GM12872 (cell line): ENCODE results near the gene CACHD1.

ENCODE experiments used
- TF ChIP-seq, protein P1 (sequence below): IDR thresholded peaks from 3 replicates; pipeline ENCODE4 v1.5.1; 2011; ENCODE audit warnings: low read depth, mild to moderate bottlenecking, low read length, moderate library complexity; ENCODE audit not compliant: insufficient read depth

Gene CACHD1

DNA sequence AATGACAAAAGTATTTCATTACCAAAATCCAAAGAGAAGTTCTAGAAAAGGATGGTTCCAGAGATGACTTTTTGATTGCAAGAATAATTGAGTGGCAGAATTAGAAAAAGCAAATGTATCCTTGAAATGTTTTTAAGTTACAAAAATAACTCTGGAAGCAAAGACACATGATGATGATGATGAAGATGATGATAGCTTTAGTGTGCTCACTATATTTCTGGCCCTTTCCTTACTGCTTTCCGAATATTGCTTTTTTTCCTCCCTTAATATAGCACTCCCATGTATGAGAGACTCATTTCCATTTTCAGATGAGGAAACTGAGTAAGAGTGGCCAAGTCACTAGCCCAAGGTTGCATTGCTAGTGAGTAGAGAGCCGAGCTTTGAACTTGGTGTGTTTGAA, 54.7 kb downstream of the CACHD1 start:
- TF ChIP-seq, protein P1, sequence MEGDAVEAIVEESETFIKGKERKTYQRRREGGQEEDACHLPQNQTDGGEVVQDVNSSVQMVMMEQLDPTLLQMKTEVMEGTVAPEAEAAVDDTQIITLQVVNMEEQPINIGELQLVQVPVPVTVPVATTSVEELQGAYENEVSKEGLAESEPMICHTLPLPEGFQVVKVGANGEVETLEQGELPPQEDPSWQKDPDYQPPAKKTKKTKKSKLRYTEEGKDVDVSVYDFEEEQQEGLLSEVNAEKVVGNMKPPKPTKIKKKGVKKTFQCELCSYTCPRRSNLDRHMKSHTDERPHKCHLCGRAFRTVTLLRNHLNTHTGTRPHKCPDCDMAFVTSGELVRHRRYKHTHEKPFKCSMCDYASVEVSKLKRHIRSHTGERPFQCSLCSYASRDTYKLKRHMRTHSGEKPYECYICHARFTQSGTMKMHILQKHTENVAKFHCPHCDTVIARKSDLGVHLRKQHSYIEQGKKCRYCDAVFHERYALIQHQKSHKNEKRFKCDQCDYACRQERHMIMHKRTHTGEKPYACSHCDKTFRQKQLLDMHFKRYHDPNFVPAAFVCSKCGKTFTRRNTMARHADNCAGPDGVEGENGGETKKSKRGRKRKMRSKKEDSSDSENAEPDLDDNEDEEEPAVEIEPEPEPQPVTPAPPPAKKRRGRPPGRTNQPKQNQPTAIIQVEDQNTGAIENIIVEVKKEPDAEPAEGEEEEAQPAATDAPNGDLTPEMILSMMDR, result no peak

DNA sequence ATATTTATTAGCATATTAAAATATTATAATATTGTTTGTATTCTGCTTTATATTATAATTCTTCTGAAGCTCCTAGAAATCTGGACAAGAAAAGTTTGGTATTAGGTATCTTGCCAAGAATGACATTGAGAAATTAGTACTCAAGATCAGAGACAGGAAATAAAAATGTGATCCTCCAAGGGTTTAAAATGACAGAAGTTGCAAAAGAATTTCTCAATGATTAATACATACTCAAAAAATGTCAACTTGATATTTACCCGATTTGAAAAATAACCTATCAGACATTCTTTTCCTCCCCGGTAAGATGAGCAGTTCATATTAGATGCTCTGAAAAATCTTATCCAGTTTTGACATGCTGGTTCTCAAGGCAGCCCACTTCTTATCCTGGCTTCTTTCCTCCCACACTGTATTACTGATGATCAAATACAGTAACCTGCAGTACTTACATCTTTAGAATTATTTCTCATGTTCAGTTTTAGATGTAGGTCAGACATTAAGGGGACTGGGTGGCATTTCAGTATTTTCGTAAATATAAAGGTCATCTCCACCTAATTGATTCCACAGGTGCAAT, 55.3 kb downstream of the CACHD1 start:
- TF ChIP-seq, protein P1, result no peak

GRCh38 chr1:64526312-64526711, 56.4 kb downstream of the CACHD1 start:
- TF ChIP-seq, protein P1, result no peak

- TF ChIP-seq, protein P1, result no peak
These were observed 57.2 kb downstream of the CACHD1 start for GRCh38 chr1:64527165-64527564.

DNA sequence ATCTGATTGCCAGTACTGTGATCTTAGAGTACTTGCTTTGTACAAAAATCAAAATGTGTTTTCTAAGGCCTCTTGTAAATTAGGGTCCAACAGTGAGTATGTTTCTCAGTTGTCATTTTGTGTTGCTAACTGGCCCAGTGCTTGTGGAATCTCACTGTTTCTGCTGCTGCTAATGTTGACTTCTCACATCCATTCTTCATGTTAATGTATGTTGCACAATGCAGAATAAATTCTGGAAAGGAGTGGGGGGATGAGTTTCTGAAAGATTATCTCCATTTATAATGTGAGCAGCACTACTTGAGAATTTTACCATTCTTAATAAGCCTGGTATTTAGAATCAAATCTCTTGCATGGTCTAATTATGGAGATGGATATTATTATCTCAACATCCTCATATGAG, 57.9 kb downstream of the CACHD1 start:
- TF ChIP-seq, protein P1, result no peak

GRCh38 chr1:64530969-64531692, 61.2 kb downstream of the CACHD1 start:
- TF ChIP-seq, protein P1, result no peak

DNA sequence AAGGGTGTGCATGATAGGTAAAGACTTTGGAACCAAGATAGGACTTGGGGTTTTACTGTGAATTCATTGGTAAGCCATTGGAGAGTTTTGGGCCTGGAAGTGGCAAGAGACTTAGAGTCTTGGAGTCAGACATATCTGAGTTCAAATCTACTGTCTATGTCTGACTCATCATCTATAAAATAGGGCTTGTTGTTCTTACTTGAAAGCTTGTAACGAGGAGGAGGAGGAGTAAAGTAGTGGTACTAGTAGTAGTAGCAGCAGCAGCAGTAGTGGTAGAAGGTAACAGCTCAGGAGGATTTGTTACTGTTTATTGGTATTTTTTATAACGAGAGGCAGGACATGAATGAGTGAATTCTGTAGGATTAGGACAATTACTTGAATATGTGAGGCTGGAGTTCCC, 62.7 kb downstream of the CACHD1 start:
- TF ChIP-seq, protein P1, result no peak
